ENCODE results near the gene PPP2R2D. TPM values are rescaled to one million over a fixed set of nuclear protein-coding genes. Genes with fewer than 3 reads are reported as not detected.

The PPP2R2D gene
- polyA plus RNA-seq, 1 donor (not counting 4 experiments of a cell fraction or from before 2014, with no cell fraction given): 49.1 TPM

DNA sequence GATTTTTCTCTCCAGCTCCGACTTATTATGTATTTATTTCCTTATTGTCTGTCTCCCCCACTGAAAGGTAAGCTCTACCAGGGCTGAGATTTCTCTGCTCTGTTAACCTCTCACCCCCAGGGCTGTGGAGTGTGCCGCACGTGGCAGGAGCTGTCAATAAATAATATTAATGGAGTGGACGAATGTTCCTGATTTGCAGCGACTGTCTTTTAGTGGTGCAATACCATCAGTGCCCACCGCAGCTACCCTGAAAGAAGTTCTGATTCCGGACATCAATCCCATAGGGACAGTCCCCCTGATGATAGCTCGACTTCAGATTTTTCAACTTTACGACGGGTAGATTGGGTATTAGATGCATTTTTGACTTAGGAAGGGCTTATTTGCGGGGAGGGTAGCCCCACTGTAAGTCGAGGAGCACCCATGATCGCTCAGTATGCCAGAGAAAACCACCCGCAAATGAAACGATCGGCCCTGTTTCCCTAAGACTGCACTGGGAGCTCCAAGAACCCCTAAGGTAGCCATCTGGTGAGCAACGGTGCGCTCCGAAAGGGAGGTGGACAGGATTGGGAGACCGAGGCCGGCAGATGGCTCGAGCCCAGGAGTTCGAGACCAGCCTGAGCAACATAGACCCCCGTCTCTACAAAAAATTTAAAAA lies 986 bp upstream of the PPP2R2D start:
- Histone ChIP-seq H3K9ac (ENCODE audit: control insufficient read depth, extremely low read depth, insufficient read depth, low read length) (peak overlapping the region; percentile 94), H3K27me3 (ENCODE audit: control insufficient read depth, extremely low read depth, insufficient read depth, low read length) (no peaks in the 10 kb centered on the region), H3K9me1 (ENCODE audit: control insufficient read depth, extremely low read depth, insufficient read depth, low read length) (no peaks in the 10 kb centered on the region), H3K4me3 (ENCODE audit: control insufficient read depth in 2 of 3, extremely low read depth in 1 of 3, insufficient read depth in 2 of 3, low read depth in 1 of 3, low read length in 3 of 3) (peak overlapping the region; percentile 63 to 77 (median 68)), H3K36me3 (ENCODE audit: control insufficient read depth in 2 of 2, extremely low read depth in 1 of 2, insufficient read depth in 2 of 2, low read length in 2 of 2) (no peaks in the 10 kb centered on the region), H4K20me1 (ENCODE audit: control insufficient read depth, extremely low read depth, insufficient read depth, low read length) (peaks cover 2% of the 10 kb centered on the region), H3K79me2 (ENCODE audit: control insufficient read depth, insufficient read depth, low read length) (peaks cover 30% of the 10 kb centered on the region), H3K9me3 (ENCODE audit: control insufficient read depth, low read depth, low read length) (no peaks in the 10 kb centered on the region), H3K4me2 (ENCODE audit: control insufficient read depth, extremely low read depth, insufficient read depth, low read depth, low read length) (peak overlapping the region; percentile 81), H3K4me1 (ENCODE audit: control insufficient read depth, extremely low read depth, insufficient read depth, low read length) (peaks cover 22% of the 10 kb centered on the region), H3K27ac (ENCODE audit: control insufficient read depth, insufficient read depth, low read length) (peak overlapping the region; percentile 78), H2AFZ (ENCODE audit: control insufficient read depth, low read length) (peak overlapping the region; percentile 90)
- dilution Hi-C loops (cut with MboI; ENCODE audit: extremely low pct_ligation_motif_present, low sequenced_read_pairs): no loop called here
- no peak for FAIRE-seq
- DNase-seq (ENCODE audit: low read depth, low spot score): no peak
- TF ChIP-seq, protein P1, sequence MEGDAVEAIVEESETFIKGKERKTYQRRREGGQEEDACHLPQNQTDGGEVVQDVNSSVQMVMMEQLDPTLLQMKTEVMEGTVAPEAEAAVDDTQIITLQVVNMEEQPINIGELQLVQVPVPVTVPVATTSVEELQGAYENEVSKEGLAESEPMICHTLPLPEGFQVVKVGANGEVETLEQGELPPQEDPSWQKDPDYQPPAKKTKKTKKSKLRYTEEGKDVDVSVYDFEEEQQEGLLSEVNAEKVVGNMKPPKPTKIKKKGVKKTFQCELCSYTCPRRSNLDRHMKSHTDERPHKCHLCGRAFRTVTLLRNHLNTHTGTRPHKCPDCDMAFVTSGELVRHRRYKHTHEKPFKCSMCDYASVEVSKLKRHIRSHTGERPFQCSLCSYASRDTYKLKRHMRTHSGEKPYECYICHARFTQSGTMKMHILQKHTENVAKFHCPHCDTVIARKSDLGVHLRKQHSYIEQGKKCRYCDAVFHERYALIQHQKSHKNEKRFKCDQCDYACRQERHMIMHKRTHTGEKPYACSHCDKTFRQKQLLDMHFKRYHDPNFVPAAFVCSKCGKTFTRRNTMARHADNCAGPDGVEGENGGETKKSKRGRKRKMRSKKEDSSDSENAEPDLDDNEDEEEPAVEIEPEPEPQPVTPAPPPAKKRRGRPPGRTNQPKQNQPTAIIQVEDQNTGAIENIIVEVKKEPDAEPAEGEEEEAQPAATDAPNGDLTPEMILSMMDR (optimal IDR thresholded peaks at IDR 0.05 in 1 of 3, IDR thresholded peaks at IDR 0.05 in 1 of 3, conservative IDR thresholded peaks at IDR 0.05 in 1 of 3; ENCODE audit: extremely low read depth in 1 of 3, insufficient read depth in 2 of 3, low read length in 3 of 3): no peak
- no peak for TF ChIP-seq EZH2 (IDR thresholded peaks at IDR 0.05; ENCODE audit: low read length)

- peaks cover 45% of the 10 kb centered on the region for H3K79me2 ChIP-seq (ENCODE audit: control insufficient read depth, insufficient read depth, low read length)
- TF ChIP-seq, protein P1 (optimal IDR thresholded peaks at IDR 0.05 in 1 of 3, IDR thresholded peaks at IDR 0.05 in 1 of 3, conservative IDR thresholded peaks at IDR 0.05 in 1 of 3; ENCODE audit: extremely low read depth in 1 of 3, insufficient read depth in 2 of 3, low read length in 3 of 3): no peak
- no peak for TF ChIP-seq EZH2 (IDR thresholded peaks at IDR 0.05; ENCODE audit: low read length)
Observed at GRCh38 chr10:131901181-131901829, 497 bp downstream of the PPP2R2D start.

More at GRCh38 chr10:131901181-131901829, 497 bp downstream of the PPP2R2D start:
- Histone ChIP-seq H3K36me3 (ENCODE audit: control insufficient read depth in 2 of 2, extremely low read depth in 1 of 2, insufficient read depth in 2 of 2, low read length in 2 of 2) (peaks cover 4 to 8% of the 10 kb centered on the region in 2 experiments), H3K27ac (ENCODE audit: control insufficient read depth, insufficient read depth, low read length) (peak overlapping the region; percentile 86), H3K27me3 (ENCODE audit: control insufficient read depth, extremely low read depth, insufficient read depth, low read length) (no peaks in the 10 kb centered on the region), H3K9me1 (ENCODE audit: control insufficient read depth, extremely low read depth, insufficient read depth, low read length) (no peaks in the 10 kb centered on the region), H3K9me3 (ENCODE audit: control insufficient read depth, low read depth, low read length) (no peaks in the 10 kb centered on the region), H4K20me1 (ENCODE audit: control insufficient read depth, extremely low read depth, insufficient read depth, low read length) (peaks cover 13% of the 10 kb centered on the region), H3K4me1 (ENCODE audit: control insufficient read depth, extremely low read depth, insufficient read depth, low read length) (peaks cover 22% of the 10 kb centered on the region), H3K4me2 (ENCODE audit: control insufficient read depth, extremely low read depth, insufficient read depth, low read depth, low read length) (peak overlapping the region; percentile 98), H3K4me3 (ENCODE audit: control insufficient read depth in 2 of 3, extremely low read depth in 1 of 3, insufficient read depth in 2 of 3, low read depth in 1 of 3, low read length in 3 of 3) (peak overlapping the region; percentile 77 to 85 (median 85)), H3K9ac (ENCODE audit: control insufficient read depth, extremely low read depth, insufficient read depth, low read length) (peak overlapping the region; percentile 94), H2AFZ (ENCODE audit: control insufficient read depth, low read length) (no peak overlapping the region)
- FAIRE-seq (no peak), DNase-seq (ENCODE audit: low read depth, low spot score) (no peak)
- dilution Hi-C loops (cut with MboI; ENCODE audit: extremely low pct_ligation_motif_present, low sequenced_read_pairs): no loop called here

Measured in keratinocyte (primary cell).